Endothelial cell of umbilical vein (primary cell): ENCODE measurements around the gene HOXC11. TPM values are rescaled to one million over a fixed set of nuclear protein-coding genes. Genes with fewer than 3 reads are reported as not detected.

Source experiments
- BruUV-seq: library from RNA; stranded (reverse); fragments of 400-500 nt; replicated peaks from 2 replicates; lab custom pipeline; 2021; lab: Mats Ljungman, UMichigan
- CTCF ChIA-PET: fragments of 300-600, 350-600 bp; sonication (Branson Sonifier 250); formaldehyde crosslinking; loops from one replicate; lab custom pipeline; 2021; ENCODE audit warnings: antibody characterized with exemption, inconsistent platforms; lab: Charles Lee
- POLR2A ChIA-PET: fragments of 300-600, 350-600 bp; sonication (Branson Sonifier 250); formaldehyde crosslinking; loops from one replicate; lab custom pipeline; 2021; ENCODE audit warnings: antibody characterized with exemption, inconsistent platforms; lab: Charles Lee
- DNase-seq: peaks from one replicate; pipeline ENCODE4 v3.0.0-alpha.2; 2011; ENCODE audit warnings: low read depth, low spot score
- FAIRE-seq: peaks from 2 replicates; lab custom pipeline; 2011; peaks lifted over from hg19 to GRCh38; lab: Jason Lieb, UNC
- H2AFZ ChIP-seq: 2 replicates; pipeline ENCODE4 v1.6.0; 2012; ENCODE audit warnings: low read depth, low read length, control low read depth, inconsistent platforms
- H3K27ac ChIP-seq: 2 replicates; pipeline ENCODE4 v1.5.1; 2011; ENCODE audit warnings: low read depth, mild to moderate bottlenecking, control low read depth, low read length, moderate library complexity; ENCODE audit not compliant: insufficient read depth
- H3K27me3 ChIP-seq, 2 experiments: 2 replicates each; pipeline versions ENCODE4 v1.6.0 to v1.6.1; 2011; ENCODE audit warnings: low read length in 2 of 2, mixed read lengths in 1 of 2; ENCODE audit not compliant: control insufficient read depth in 2 of 2, insufficient read depth in 2 of 2
- H3K36me3 ChIP-seq, 2 experiments: 2 replicates in 1 of 2; 3 replicates in 1 of 2; pipeline ENCODE4 v1.5.1; 2011; ENCODE audit warnings: low read length in 2 of 2, mild to moderate bottlenecking in 1 of 2, moderate library complexity in 1 of 2; ENCODE audit not compliant: control insufficient read depth in 2 of 2, insufficient read depth in 2 of 2; ENCODE audit errors: extremely low read depth in 1 of 2
- H3K4me1 ChIP-seq: 3 replicates; pipeline ENCODE4 v1.5.1; 2011; ENCODE audit warnings: mild to moderate bottlenecking, low read length; ENCODE audit not compliant: control insufficient read depth, insufficient read depth; ENCODE audit errors: extremely low read depth
- H3K4me2 ChIP-seq: 2 replicates; pipeline ENCODE4 v1.6.1; 2011; ENCODE audit warnings: low read length, control low read depth, mixed read lengths; ENCODE audit not compliant: insufficient read depth
- H3K4me3 ChIP-seq, 3 experiments: fragments of 200-600 bp in 1 of 3; sonication (generic), shearing (Covaris generic) in 1 of 3; replicated peaks in 1 of 3; 2 replicates each; pipeline ENCODE4 v1.5.1; 2011 to 2016; ENCODE audit warnings: control low read depth in 3 of 3, low read length in 3 of 3, mild to moderate bottlenecking in 2 of 3, inconsistent platforms in 1 of 3, low read depth in 1 of 3, moderate library complexity in 1 of 3; ENCODE audit not compliant: insufficient read depth in 1 of 3
- H3K79me2 ChIP-seq: 2 replicates; pipeline ENCODE4 v1.6.0; 2012; ENCODE audit warnings: low read length, inconsistent platforms; ENCODE audit not compliant: control insufficient read depth, insufficient read depth
- H3K9ac ChIP-seq: replicated peaks from 2 replicates; pipeline ENCODE3; 2011; ENCODE audit warnings: low read length, control low read depth; ENCODE audit not compliant: insufficient read depth; ENCODE audit errors: extremely low read depth
- H3K9me1 ChIP-seq: replicated peaks from 3 replicates; pipeline ENCODE4 v1.6.0; 2011; ENCODE audit warnings: mild to moderate bottlenecking, low read length; ENCODE audit not compliant: control insufficient read depth, insufficient read depth; ENCODE audit errors: extremely low read depth
- H3K9me3 ChIP-seq: replicated peaks from 2 replicates; pipeline ENCODE4 v1.5.1; 2012; ENCODE audit warnings: low read length, inconsistent platforms; ENCODE audit not compliant: control insufficient read depth, insufficient read depth
- H4K20me1 ChIP-seq: replicated peaks from 2 replicates; pipeline ENCODE3; 2011; ENCODE audit warnings: mild to moderate bottlenecking, low read length; ENCODE audit not compliant: control insufficient read depth, insufficient read depth; ENCODE audit errors: extremely low read depth
- CTCF ChIP-seq, 2 donors: IDR thresholded peaks; 1 replicate in 1 of 2; 2 replicates in 1 of 2; pipeline ENCODE4 v1.5.1; 2011; ENCODE audit warnings: low read length in 2 of 2, mild to moderate bottlenecking in 2 of 2, moderate library complexity in 2 of 2, control low read depth in 1 of 2, inconsistent platforms in 1 of 2, low read depth in 1 of 2; ENCODE audit not compliant: insufficient read depth in 1 of 2; ENCODE audit errors: extremely low read depth in 1 of 2
- EZH2 ChIP-seq: IDR thresholded peaks from 2 replicates; pipeline ENCODE4 v1.6.1; 2012; ENCODE audit warnings: borderline replicate concordance, low read depth, mild to moderate bottlenecking, moderate library complexity, low read length, inconsistent platforms; ENCODE audit not compliant: severe bottlenecking
- FOS ChIP-seq: IDR thresholded peaks from 2 replicates; pipeline ENCODE4 v1.6.1; 2011; ENCODE audit warnings: mild to moderate bottlenecking, low read length, moderate library complexity, borderline replicate concordance; ENCODE audit not compliant: insufficient read depth
- GATA2 ChIP-seq: IDR thresholded peaks from 2 replicates; pipeline ENCODE4 v1.7.0; 2011; ENCODE audit warnings: low read depth, mild to moderate bottlenecking, moderate library complexity, mixed read lengths, low read length; ENCODE audit not compliant: insufficient read length, insufficient read depth
- JUN ChIP-seq: IDR thresholded peaks from 2 replicates; pipeline ENCODE4 v1.6.1; 2011; ENCODE audit warnings: borderline replicate concordance, low read depth; ENCODE audit not compliant: insufficient read length, insufficient read depth
- MAX ChIP-seq: IDR thresholded peaks from 2 replicates; pipeline ENCODE4 v1.6.1; 2011; ENCODE audit not compliant: insufficient read depth, insufficient read length
- MYC ChIP-seq: IDR thresholded peaks from one replicate; pipeline ENCODE4 v1.6.1; 2011; ENCODE audit warnings: mild to moderate bottlenecking, low read depth, low read length
- POLR2A ChIP-seq: IDR thresholded peaks from 2 replicates; pipeline ENCODE4 v1.6.1; 2012; ENCODE audit warnings: low read depth, mild to moderate bottlenecking, control low read depth, low read length
- POLR2AphosphoS5 ChIP-seq: IDR thresholded peaks from 2 replicates; pipeline ENCODE4 v1.6.1; 2012; ENCODE audit warnings: low read depth, mild to moderate bottlenecking, control low read depth, low read length, moderate library complexity; ENCODE audit not compliant: insufficient read depth
- dilution Hi-C: fragments of 300-500 bp; cut with MboI; formaldehyde crosslinking; loops from one replicate; pipeline ENCODE4 v1.15.0; 2019; ENCODE audit warnings: low sequenced_read_pairs; ENCODE audit not compliant: extremely low pct_ligation_motif_present
- intact Hi-C: fragments of 100-400 bp; cut with micrococcal nuclease; formaldehyde crosslinking; loops from one replicate; pipeline ENCODE4 v1.10.0; 2022
- polyA plus RNA-seq, 4 experiments: library from polyadenylated mRNA; depleted of rRNA in 3 of 4; stranded (reverse) in 3 of 4; unstranded in 1 of 4; fragments of >200 nt; gene quantifications; 2 replicates each; pipeline versions ENCODE4 v1.2.1 to v1.2.3, GENCODE V29; 2011 to 2012; ENCODE audit warnings: missing spikeins in 1 of 4
- total RNA-seq: library from RNA; stranded (reverse); gene quantifications from 2 replicates; pipeline ENCODE4 v1.2.3, GENCODE V29; 2021

HOXC11 gene
- total and polyA plus RNA-seq, 2 donors (not counting 3 experiments of a cell fraction or from before 2014, with no cell fraction given) = not detected

DNA sequence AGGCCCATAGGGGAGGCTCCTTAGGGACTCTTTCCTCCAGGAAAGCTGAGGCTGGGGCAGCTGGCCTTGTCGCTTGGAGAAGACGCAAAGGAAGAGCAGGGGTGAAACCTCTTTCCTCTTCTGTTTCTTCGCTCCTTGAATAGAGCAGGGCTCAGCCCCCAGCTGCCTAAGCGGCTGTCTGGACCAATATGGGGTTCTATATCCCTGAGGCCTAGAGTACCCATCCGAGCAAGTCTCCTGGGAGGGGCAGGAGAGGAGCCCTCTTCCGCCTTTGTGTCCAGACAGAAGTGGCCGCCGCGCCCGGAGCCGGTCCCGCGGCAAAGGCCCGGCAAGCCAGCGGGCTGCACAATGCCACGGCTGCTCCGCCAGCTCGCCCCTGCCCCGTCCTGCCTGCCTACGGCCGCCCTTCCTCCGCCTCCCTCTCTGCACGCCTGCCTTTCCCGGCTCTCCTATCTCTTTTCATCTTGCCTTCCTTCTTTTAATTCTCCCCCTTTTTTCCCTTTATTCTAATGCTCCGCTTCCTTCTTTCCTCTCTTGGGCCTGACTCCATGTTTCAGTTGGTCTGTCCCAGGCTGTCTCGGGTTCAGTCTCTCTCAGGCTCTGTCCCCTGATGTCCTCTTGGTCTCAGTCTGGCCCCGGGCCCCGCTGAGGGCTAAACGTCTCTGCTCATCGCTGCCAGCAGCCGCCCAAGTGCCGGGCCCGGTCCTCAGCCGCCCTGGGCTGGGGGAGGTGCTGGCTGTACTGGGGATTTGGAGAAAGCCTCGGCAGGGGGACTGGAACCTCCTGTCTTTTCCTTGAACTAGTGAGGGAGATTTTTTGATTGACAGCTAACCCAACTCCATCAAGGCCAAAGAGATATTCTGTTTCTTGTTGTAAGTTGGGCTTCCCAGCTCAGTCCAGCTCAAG is 24.5 kb downstream of the HOXC11 start:
- Histone ChIP-seq H3K4me2 (no peak overlapping the region), H3K4me3 (no peak overlapping the region), H2AFZ (no peak overlapping the region), H3K36me3 (no peaks in the 10 kb centered on the region), H3K79me2 (no peaks in the 10 kb centered on the region), H3K4me1 (no peaks in the 10 kb centered on the region), H3K9ac (no peak overlapping the region), H3K27me3 (peaks cover 84 to 99% of the 10 kb centered on the region in 2 experiments), H4K20me1 (no peaks in the 10 kb centered on the region), H3K27ac (no peak overlapping the region), H3K9me3 (no peaks in the 10 kb centered on the region), H3K9me1 (no peaks in the 10 kb centered on the region)
- no peak for FAIRE-seq
- DNase-seq = no peak
- POLR2A ChIA-PET = no interaction called here
- dilution Hi-C loops = no loop called here
- no TSS peak for BruUV-seq
- intact Hi-C loops = no loop called here
- peak; percentile 94 for TF ChIP-seq EZH2
- no peak for TF ChIP-seq FOS
- CTCF ChIA-PET = interaction anchor here (0.6 to 3.7 kb wide), 3 partner anchors 8 to 210 kb away, joined by 3 to 17 read pairs (median 11); no protein-coding TSS in a partner anchor

DNA sequence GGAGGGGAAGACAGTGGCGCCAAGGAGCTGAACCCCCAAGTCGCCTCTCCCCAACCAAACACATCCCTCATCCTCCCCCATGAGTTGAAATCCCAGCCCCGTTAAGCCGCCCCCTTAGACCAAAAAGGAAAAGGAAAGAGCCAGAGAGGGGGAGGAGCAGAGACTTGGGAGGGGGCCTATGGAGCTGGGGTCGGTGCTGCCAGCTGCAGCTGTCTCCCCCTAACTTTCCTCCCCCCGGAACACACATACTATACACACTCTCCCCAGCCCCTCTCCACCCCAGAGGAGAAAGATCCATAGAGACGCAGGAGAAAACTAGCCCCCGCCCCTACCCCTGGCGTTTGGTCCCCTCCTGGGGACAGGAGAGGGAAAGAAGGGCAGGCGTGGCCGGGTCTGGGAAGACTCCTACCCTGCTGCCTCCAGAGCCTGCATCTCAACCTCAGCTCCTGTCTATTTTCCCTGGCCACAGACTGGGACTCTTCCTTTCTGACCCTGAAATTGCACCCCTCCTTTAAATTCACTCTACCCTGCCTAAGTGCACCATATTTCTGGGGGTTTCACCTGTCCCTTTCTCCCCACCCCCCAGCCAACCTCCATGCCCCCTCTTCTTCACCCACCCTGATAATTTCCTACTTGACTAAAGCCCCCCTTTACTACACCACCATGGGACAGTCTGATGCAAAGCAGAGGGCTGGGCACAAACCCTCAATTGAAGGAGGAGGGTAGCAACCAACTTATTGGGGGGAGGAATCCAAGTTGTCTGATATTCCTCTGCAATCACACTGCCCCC is 25.4 kb downstream of the HOXC11 start:
- no peak for TF ChIP-seq MAX
- TF ChIP-seq GATA2 = no peak
- no peak for TF ChIP-seq MYC
- no peak for TF ChIP-seq EZH2
- no peak for TF ChIP-seq CTCF (IDR thresholded peaks at IDR 0.05; ENCODE audit: extremely low read depth in 1 of 2, insufficient read depth in 1 of 2, low read depth in 1 of 2, low read length in 2 of 2)
- TF ChIP-seq FOS = no peak
- TF ChIP-seq POLR2AphosphoS5 = no peak
- no peak for TF ChIP-seq JUN
- TF ChIP-seq POLR2A = no peak
- ChIA-PET CTCF (interaction anchor here (2.6 to 3.4 kb wide), 2 partner anchors 203 to 209 kb away, joined by 11 to 17 read pairs; no protein-coding TSS in a partner anchor), POLR2A (no interaction called here)
- Histone ChIP-seq H3K27me3 (peaks cover 79 to 99% of the 10 kb centered on the region in 2 experiments), H3K36me3 (no peaks in the 10 kb centered on the region), H3K27ac (no peak overlapping the region), H3K9ac (no peak overlapping the region), H4K20me1 (no peaks in the 10 kb centered on the region), H3K4me2 (no peak overlapping the region), H3K4me3 (no peak overlapping the region), H3K9me3 (no peaks in the 10 kb centered on the region), H3K79me2 (no peaks in the 10 kb centered on the region), H3K4me1 (no peaks in the 10 kb centered on the region), H2AFZ (no peak overlapping the region), H3K9me1 (no peaks in the 10 kb centered on the region)
- no TSS peak for BruUV-seq
- DNase-seq (no peak), FAIRE-seq (no peak)
- dilution Hi-C loops (no loop called here), intact Hi-C loops (no loop called here)
